Stimulated activated CD8-positive, alpha-beta memory T cell treated with anti-CD3 and anti-CD28 coated beads, Interleukin-15, amount 100 ng/mL, for 24 hours (primary cell): ENCODE data around the gene GALNT1.
"Not testable (repeated sequence)": the region's sequence is repeated elsewhere in the genome, so short reads cannot be mapped to it uniquely, and the experiment has no call there.

Experiments used
- DNase-seq: peaks from one replicate; pipeline ENCODE4 v3.0.0-alpha.2; 2020; ENCODE audit warnings: low read depth

Gene GALNT1

GRCh38 chr18:35581546-35581897 is at the start of gene GALNT1:
Gene GALNT1, plus strand, starts transcription at chr18:35581740. Its CDS starts 72,923 bp downstream, at chr18:35654663.
- DNase-seq = no peak

GRCh38 chr18:35533916-35534405 is 47.6 kb upstream of the GALNT1 start:
- DNase-seq = no peak

DNA sequence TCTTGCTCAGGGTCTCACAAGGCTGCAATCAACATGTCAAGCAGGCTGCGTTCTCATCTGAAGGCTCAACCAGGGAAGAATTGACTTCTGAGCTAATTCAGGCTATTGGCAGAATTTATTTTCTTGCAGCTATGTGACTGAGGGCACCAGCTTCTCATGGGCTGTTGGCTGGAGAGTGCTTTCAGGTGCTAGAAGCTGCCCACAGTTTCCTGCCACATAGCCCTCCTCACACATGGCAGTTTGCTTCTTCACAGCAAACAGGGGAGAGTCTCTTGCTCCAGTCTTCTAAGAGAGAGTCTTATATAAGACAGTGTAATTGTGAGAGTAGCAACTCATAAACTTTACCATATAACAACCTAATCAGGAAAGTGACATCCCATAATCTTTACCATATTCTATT is 46.2 kb upstream of the GALNT1 start:
- DNase-seq = no peak

DNA sequence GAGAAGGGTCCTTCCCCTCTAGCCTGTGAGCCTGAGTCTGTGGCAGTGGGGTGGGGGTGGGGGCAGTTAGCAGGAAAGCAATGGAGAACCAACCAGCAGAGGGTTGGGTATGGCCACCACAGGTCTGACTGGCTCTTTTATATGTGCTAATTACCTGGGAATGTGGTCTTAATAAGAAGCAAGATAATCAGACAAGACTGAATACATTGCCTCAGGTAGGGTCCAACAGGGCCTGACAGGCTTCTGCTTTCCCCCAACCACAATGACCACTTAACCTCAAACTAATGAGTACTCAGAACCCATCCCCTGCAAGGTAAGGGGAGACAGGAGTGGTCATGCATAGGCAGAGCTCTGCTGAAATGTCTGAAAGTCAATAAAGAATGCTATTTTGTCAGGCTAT is 39.2 kb upstream of the GALNT1 start:
- DNase-seq = no peak

- DNase-seq = no peak
These were observed 34.4 kb upstream of the GALNT1 start for GRCh38 chr18:35547008-35547605.

- DNase-seq = no peak
These were observed 32.0 kb upstream of the GALNT1 start for GRCh38 chr18:35549564-35549963.

DNA sequence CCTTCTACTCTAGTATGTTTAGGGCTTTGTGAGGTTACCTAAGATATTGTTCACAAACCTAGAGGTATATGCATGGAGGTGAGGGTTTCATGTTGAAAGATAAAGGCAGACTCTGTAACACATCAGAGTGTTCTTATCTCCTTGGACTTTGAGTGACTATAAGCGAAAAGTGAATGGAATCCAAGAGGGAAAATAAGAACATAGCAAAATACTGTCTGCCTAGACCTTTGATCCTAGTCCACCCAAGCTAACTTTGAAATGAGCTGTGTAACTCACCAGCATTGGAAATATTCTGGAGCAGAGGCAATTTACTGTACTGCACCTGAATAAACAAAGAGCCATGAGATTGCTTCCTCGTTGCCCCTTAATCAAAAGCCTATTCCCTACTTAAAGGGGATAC is 28.2 kb upstream of the GALNT1 start:
- DNase-seq = no peak

- DNase-seq = not testable (repeated sequence)
These were observed 26.0 kb upstream of the GALNT1 start for GRCh38 chr18:35555538-35555937.

GRCh38 chr18:35559867-35560266 is 21.7 kb upstream of the GALNT1 start:
- no peak for DNase-seq

GRCh38 chr18:35564795-35565453 is 16.6 kb upstream of the GALNT1 start:
- DNase-seq = no peak

DNA sequence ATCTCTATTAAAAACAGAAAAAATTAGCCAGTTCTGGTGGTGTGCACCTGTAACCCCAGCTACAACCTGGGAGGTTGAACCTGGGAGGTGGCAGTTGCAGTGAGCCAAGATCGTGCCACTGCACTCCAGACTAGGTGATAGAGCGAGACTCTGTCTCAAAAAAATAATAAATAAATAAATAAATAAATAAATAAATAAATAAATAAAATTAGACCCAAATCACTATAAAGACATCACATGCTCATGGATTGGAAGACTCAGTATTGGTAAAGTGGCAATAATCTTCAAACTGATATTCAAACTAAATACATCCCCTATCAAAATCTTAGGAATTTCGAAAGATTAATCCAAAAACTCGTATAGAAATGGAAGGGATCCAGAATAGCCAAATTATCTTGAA is 15.5 kb upstream of the GALNT1 start:
- DNase-seq = no peak

DNA sequence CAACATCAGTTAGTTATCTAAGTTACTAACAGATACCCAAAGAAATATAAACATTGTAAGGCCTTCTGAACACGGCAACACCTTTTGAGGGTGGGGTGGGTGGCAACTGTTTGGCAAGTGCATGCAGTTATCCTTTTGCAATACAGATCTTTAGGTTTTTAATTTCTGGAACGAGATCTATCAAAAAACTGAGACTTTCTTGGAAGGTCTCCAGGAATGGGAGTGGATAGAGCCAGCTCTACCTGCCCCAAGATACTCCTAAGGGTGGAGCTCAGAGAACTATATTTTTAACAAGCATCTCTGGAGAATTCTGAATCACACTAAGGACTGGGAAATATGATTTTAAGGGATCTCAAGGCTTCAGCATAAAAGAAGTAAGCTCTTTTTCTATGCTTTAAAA is 11.4 kb upstream of the GALNT1 start:
- DNase-seq = no peak

DNA sequence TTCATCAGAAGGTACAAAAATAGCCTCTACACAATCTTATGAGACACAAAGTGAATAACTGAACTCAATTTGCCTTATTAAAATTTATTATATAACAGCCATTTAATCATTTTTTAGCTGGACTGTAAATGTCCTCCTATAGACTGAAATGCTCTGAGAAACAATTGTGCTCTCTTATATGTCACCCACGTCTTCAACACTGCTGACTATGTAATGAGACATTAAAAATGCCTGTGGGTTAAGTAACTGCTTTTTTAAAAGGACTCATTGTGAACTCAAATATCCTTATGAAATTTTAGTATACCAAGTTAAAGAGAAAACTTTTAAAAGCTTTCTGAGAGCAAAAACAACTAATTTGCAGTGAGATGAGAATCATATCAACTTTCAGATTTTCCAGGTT is 10.4 kb upstream of the GALNT1 start:
- no peak for DNase-seq

GRCh38 chr18:35572644-35573043 is 8.9 kb upstream of the GALNT1 start:
- no peak for DNase-seq

DNA sequence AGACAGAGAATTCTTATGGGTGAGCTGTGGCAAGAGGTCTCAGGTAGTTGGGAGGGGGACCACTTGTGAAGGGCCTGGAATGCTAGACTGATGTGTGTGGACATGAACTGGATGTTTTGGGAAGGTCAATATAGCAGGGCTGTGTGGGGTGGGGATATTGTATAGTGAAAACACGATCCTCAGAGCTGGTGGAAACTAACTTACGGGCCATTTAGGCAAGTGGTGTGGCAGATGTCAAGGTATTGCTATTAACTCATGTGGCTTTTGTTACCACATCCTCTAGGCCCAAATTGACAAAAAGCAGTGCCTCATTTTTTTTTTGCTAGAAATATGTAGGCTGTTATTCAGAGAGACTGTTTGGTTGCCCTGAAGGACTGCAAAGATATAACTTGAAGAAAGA is 8.0 kb upstream of the GALNT1 start:
- DNase-seq = no peak

GRCh38 chr18:35576240-35576845 is 5.2 kb upstream of the GALNT1 start:
- not testable (repeated sequence) for DNase-seq

DNA sequence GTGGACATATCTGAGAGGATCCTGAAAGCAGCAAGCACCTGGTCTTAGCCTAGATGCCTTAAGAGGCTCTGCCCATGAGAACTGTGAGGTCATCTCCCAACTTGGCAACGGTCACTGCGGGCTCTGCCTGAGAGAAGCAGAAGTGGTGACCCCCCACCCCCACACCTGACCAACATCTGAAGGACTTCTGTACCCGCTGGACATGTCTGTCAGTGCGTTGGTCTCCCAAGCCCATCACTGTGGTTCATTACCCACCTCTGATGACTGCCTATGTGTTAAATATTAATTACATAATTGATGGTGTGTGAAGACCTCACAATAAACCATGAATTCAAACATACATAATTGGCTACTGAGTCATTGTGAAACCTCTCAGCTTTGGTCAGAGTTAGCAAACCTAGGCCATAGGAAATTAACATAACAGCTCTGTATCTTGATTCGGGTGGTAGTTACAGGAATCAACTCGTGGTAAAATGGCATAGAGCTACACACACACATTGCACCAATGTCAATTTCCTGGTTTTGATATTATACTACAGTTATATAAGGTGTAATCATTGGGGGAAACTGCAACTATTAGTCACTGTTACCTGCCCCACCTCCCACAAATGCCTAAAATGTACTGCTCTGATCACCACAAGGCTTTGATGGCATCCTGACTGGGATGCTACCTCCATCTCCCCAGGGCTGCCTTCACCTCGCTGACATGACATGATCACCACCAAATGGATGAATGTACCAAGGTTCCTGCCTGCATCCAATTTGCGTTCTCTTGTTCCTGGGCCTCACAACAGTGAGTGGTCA is 4.3 kb upstream of the GALNT1 start:
- no peak for DNase-seq

- DNase-seq = no peak
These were observed 3.1 kb upstream of the GALNT1 start for GRCh38 chr18:35578481-35578880.

DNA sequence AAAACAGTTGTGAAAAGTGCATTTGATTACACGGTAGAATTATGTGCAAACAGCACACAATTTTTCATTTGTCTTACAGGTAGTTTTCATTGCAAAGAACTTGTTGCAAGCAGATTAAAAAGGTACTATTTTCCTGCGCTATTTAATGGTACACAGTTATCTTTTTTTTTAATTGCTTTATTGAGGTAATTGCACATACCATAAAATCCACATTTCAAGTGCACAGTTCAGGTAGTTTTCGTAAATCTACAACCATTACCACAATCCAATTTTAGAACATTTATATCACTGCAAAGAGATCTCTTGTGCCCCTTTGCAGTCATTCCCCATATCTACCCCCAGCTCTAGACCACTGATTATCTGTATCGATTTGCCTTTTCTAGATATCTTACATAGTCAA is 2.6 kb upstream of the GALNT1 start:
- DNase-seq = no peak

DNA sequence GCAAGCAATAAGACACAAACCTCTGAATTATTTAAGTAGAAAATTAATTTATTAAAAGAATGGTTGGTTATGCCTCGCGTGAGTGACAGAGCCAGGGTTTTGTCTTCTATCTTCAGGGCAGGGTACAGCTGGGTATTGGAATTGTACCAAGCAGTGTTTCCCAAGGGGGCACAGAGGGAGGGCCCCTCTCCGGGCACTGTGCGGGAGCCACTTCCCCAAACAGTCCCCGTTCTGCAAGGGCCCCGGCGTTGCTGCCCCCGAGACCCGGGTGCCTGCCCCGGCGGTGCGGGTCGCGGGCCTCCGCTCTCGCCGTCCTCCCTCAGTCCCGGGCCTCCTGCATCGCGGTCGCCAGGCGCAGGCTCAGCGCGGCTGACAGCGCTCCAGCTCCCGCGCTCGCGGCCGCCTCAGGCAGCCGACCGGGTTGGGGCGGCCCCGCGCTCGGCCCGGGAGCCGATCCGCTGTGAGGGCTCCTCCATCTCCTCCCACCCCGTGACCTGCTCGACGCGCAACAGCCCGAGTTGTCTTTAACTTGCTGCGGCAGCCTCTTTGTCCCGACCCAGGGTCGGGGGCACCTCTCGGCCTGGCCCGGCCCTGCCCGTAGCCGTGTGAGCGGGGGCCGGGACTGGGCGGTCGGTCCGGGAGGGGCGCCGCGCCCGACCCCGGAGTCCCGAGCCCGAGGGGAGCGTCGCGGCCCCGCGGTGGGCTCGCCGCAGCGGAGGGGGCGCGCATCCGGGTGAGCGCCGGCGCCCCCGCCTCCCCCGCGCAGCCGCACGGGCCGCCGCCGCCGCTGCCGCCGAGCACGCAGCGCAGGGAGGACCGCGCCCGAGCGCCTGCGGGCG is 620 bp upstream of the GALNT1 start:
- DNase-seq = peak; percentile 11

GRCh38 chr18:35581898-35582641 is 530 bp downstream of the GALNT1 start:
- peak; percentile 4 for DNase-seq
